Nephron (organoid): ENCODE measurements around the gene UGDH.
A peak's percentile ranks its signal among the peaks of the same experiment; 100 is the strongest.

Experiments used
- H3K27ac Mint-ChIP-seq, 3 experiments: 2 replicates each; pipeline ENCODE4 v1.8.0; 2020; ENCODE audit warnings: mixed read lengths in 3 of 3, mild to moderate bottlenecking in 2 of 3, moderate library complexity in 1 of 3
- H3K27me3 Mint-ChIP-seq: 2 replicates; pipeline ENCODE4 v1.8.0; 2021; ENCODE audit warnings: low read depth, mild to moderate bottlenecking, moderate library complexity, mixed read lengths
- H3K36me3 Mint-ChIP-seq: 2 replicates; pipeline ENCODE4 v1.8.0; 2020; ENCODE audit warnings: low read depth, mixed read lengths
- H3K4me1 Mint-ChIP-seq: 2 replicates; pipeline ENCODE4 v1.8.0; 2020; ENCODE audit warnings: mixed read lengths
- H3K4me3 Mint-ChIP-seq, 3 experiments: 2 replicates each; pipeline ENCODE4 v1.8.0; 2020; ENCODE audit warnings: mild to moderate bottlenecking in 3 of 3, mixed read lengths in 3 of 3, moderate library complexity in 2 of 3
- H3K9me3 Mint-ChIP-seq: 2 replicates; pipeline ENCODE4 v1.8.0; 2020; ENCODE audit warnings: mixed read lengths
- CTCF ChIP-seq, 3 experiments: fragments of 200-600 bp; sonication (generic); IDR thresholded peaks; one replicate each; pipeline ENCODE4 v1.5.0; 2021; ENCODE audit warnings: antibody characterized with exemption in 3 of 3; ENCODE audit not compliant: unreplicated experiment in 3 of 3

UGDH gene

GRCh38 chr4:39565878-39566600 lies 38.8 kb upstream of the UGDH start:
- peaks cover 21% of the 10 kb centered on the region for H3K36me3 Mint-ChIP-seq
- peaks cover 4% of the 10 kb centered on the region for H3K27me3 Mint-ChIP-seq

GRCh38 chr4:39563346-39563847 lies 36.2 kb upstream of the UGDH start:
- Mint-ChIP-seq H3K4me3 (no peak overlapping the region), H3K27me3 (peaks cover 4% of the 10 kb centered on the region), H3K4me1 (peaks cover 3% of the 10 kb centered on the region), H3K27ac (no peak overlapping the region), H3K36me3 (peaks cover 28% of the 10 kb centered on the region), H3K9me3 (peaks cover 7% of the 10 kb centered on the region)
- TF ChIP-seq CTCF (IDR thresholded peaks at IDR 0.05; ENCODE audit: unreplicated experiment in 3 of 3) = no peak

More at GRCh38 chr4:39565878-39566600, 38.8 kb upstream of the UGDH start:
- H3K27ac Mint-ChIP-seq = no peak overlapping the region
- no peak for TF ChIP-seq CTCF (IDR thresholded peaks at IDR 0.05; ENCODE audit: unreplicated experiment in 3 of 3)
- H3K9me3 Mint-ChIP-seq = peaks cover 7% of the 10 kb centered on the region
- H3K4me3 Mint-ChIP-seq = no peak overlapping the region
- no peaks in the 10 kb centered on the region for H3K4me1 Mint-ChIP-seq

- Mint-ChIP-seq H3K27ac (no peak overlapping the region), H3K4me1 (peaks cover 7% of the 10 kb centered on the region), H3K27me3 (peaks cover 4% of the 10 kb centered on the region), H3K36me3 (peaks cover 30% of the 10 kb centered on the region), H3K9me3 (peaks cover 7% of the 10 kb centered on the region), H3K4me3 (no peak overlapping the region)
- no peak for TF ChIP-seq CTCF (IDR thresholded peaks at IDR 0.05; ENCODE audit: unreplicated experiment in 3 of 3)
These were observed 35.6 kb upstream of the UGDH start for GRCh38 chr4:39562792-39563191.

GRCh38 chr4:39559626-39560025 lies 32.4 kb upstream of the UGDH start:
- no peak overlapping the region for H3K4me3 Mint-ChIP-seq
- H3K36me3 Mint-ChIP-seq = peaks cover 18% of the 10 kb centered on the region

GRCh38 chr4:39555472-39555871 lies 28.2 kb upstream of the UGDH start:
- Mint-ChIP-seq H3K36me3 (peaks cover 20% of the 10 kb centered on the region), H3K9me3 (no peaks in the 10 kb centered on the region), H3K27ac (peak overlapping the region in 1 of 3 experiments; percentile 2), H3K4me3 (no peak overlapping the region), H3K27me3 (no peaks in the 10 kb centered on the region), H3K4me1 (peaks cover 7% of the 10 kb centered on the region)
- TF ChIP-seq CTCF (IDR thresholded peaks at IDR 0.05; ENCODE audit: unreplicated experiment in 3 of 3) = no peak

More at GRCh38 chr4:39559626-39560025, 32.4 kb upstream of the UGDH start:
- Mint-ChIP-seq H3K27ac (peak overlapping the region in 2 of 3 experiments; percentile 55 to 95), H3K27me3 (peaks cover 2% of the 10 kb centered on the region), H3K4me1 (peaks cover 7% of the 10 kb centered on the region), H3K9me3 (no peaks in the 10 kb centered on the region)
- TF ChIP-seq CTCF (IDR thresholded peaks at IDR 0.05; ENCODE audit: unreplicated experiment in 3 of 3) = no peak
